Osteoblast (primary cell): ENCODE results near the gene PAM. TPM values are rescaled to one million over a fixed set of nuclear protein-coding genes. Genes with fewer than 3 reads are reported as not detected.

Source experiments
- DNase-seq: peaks from one replicate; pipeline ENCODE4 v3.0.0; 2011; ENCODE audit warnings: low spot score, mixed read lengths; ENCODE audit not compliant: insufficient read length; ENCODE audit errors: missing footprints
- H2AFZ ChIP-seq: 2 replicates; pipeline ENCODE4 v1.6.0; 2011; ENCODE audit warnings: mild to moderate bottlenecking, low read length
- H3K27ac ChIP-seq: 2 replicates; pipeline ENCODE4 v1.5.1; 2011; ENCODE audit warnings: mild to moderate bottlenecking, low read depth, low read length, moderate library complexity
- H3K27me3 ChIP-seq: 2 replicates; pipeline ENCODE4 v1.6.0; 2012; ENCODE audit warnings: mild to moderate bottlenecking, control low read depth, inconsistent platforms, low read length, moderate library complexity; ENCODE audit not compliant: insufficient read depth
- H3K36me3 ChIP-seq: 2 replicates; pipeline ENCODE4 v1.5.1; 2011; ENCODE audit warnings: mild to moderate bottlenecking, low read length, control low read depth, moderate library complexity; ENCODE audit not compliant: insufficient read depth
- H3K4me1 ChIP-seq: 2 replicates; pipeline ENCODE4 v1.5.1; 2011; ENCODE audit warnings: mild to moderate bottlenecking, low read length, control low read depth, moderate library complexity; ENCODE audit not compliant: insufficient read depth
- H3K4me2 ChIP-seq: 2 replicates; pipeline ENCODE4 v1.6.0; 2011; ENCODE audit warnings: mild to moderate bottlenecking, low read length; ENCODE audit not compliant: insufficient read depth
- H3K4me3 ChIP-seq: fragments of 200-600 bp; sonication (generic); 3 replicates; pipeline ENCODE4 v1.5.1; 2012; ENCODE audit warnings: mild to moderate bottlenecking, low read length, inconsistent platforms; ENCODE audit not compliant: insufficient read depth
- H3K79me2 ChIP-seq: 2 replicates; pipeline ENCODE4 v1.6.0; 2012; ENCODE audit warnings: mild to moderate bottlenecking, low read length, control low read depth, inconsistent platforms; ENCODE audit not compliant: insufficient read depth
- H3K9me3 ChIP-seq: 2 replicates; pipeline ENCODE4 v1.5.1; 2011; ENCODE audit warnings: low read depth, low read length, control low read depth
- H4K20me1 ChIP-seq: 2 replicates; pipeline ENCODE4 v1.6.0; 2012; ENCODE audit warnings: mild to moderate bottlenecking, low read length, control low read depth; ENCODE audit not compliant: insufficient read depth
- total RNA-seq: library from RNA; depleted of rRNA; stranded (reverse); fragments of >200 nt; gene quantifications from 2 replicates; pipeline ENCODE4 v1.2.3, GENCODE V29; 2012
- TF ChIP-seq, protein P1 (sequence below): IDR thresholded peaks from 2 replicates; pipeline ENCODE4 v1.5.1; 2011; ENCODE audit warnings: mild to moderate bottlenecking, low read depth, low read length, moderate library complexity; ENCODE audit errors: extremely low read depth

Gene PAM
- total RNA-seq, 1 donor = 248 TPM

DNA sequence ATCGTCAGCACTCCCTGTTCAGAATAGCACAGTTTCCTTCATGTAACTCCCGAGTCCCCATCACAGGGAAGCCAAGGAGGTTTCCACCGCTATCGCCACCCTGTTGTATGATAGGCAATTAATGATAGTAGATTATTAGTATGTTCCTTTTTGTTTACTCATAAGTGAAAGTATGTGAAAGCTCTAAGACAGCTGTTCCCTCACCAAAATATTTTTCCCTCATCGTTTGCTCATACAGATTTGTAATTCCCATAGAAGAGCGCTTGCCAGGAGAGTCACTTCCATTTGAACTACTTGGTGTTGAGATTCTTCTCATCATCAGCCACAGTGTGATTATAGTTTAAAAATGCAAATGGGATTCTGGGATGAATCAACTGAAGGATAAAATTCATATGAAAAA lies 140.9 kb downstream of the PAM start:
- Histone ChIP-seq H3K4me1 (no peaks in the 10 kb centered on the region), H3K4me2 (no peak overlapping the region), H3K4me3 (no peak overlapping the region), H3K9me3 (no peaks in the 10 kb centered on the region), H3K79me2 (peaks cover 12% of the 10 kb centered on the region), H3K27me3 (no peaks in the 10 kb centered on the region), H3K27ac (no peak overlapping the region), H3K36me3 (no peaks in the 10 kb centered on the region), H4K20me1 (peaks cover 5% of the 10 kb centered on the region), H2AFZ (no peak overlapping the region)
- TF ChIP-seq, protein P1, sequence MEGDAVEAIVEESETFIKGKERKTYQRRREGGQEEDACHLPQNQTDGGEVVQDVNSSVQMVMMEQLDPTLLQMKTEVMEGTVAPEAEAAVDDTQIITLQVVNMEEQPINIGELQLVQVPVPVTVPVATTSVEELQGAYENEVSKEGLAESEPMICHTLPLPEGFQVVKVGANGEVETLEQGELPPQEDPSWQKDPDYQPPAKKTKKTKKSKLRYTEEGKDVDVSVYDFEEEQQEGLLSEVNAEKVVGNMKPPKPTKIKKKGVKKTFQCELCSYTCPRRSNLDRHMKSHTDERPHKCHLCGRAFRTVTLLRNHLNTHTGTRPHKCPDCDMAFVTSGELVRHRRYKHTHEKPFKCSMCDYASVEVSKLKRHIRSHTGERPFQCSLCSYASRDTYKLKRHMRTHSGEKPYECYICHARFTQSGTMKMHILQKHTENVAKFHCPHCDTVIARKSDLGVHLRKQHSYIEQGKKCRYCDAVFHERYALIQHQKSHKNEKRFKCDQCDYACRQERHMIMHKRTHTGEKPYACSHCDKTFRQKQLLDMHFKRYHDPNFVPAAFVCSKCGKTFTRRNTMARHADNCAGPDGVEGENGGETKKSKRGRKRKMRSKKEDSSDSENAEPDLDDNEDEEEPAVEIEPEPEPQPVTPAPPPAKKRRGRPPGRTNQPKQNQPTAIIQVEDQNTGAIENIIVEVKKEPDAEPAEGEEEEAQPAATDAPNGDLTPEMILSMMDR = no peak
- no peak for DNase-seq

DNA sequence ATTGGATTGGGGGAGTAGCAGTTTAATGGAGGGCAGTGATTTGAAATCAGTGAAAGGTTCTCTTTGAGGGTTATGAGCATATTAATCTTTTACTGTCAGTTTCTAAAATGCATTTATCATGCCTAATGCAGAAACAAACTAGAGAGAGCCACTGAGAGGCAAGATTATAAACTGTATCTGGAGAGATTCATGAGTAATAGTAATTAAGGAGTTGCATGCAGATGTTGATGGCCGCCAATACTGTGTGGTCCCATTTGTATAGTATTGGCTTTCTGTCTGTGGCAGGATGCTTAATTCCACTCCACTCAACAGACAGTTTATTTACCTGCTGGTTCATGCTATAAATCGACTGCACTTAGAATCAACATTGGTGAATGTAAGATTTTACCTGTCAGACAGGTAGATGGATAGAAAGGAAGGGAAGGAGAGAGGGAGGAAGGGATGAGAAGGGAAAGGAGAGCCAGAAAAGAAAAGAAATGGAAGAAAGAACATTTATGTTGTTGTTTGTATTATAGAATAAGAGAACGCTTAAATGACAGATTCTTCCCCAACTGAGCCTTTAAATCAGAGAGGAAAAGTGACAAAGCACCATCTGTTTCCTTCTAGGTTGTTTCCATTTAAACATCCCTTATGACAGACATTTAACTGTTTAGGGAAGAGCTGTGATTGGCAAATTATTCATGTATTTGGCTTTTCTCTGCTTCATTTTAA lies 146.5 kb downstream of the PAM start:
- no peak overlapping the region for H3K4me3 ChIP-seq
- TF ChIP-seq, protein P1 = no peak
- H3K79me2 ChIP-seq = peaks cover 5% of the 10 kb centered on the region
- no peaks in the 10 kb centered on the region for H4K20me1 ChIP-seq
- H3K4me2 ChIP-seq = no peak overlapping the region
- H3K27me3 ChIP-seq = no peaks in the 10 kb centered on the region
- H3K9me3 ChIP-seq = no peaks in the 10 kb centered on the region
- no peak overlapping the region for H3K27ac ChIP-seq
- no peaks in the 10 kb centered on the region for H3K4me1 ChIP-seq
- no peak for DNase-seq
- no peaks in the 10 kb centered on the region for H3K36me3 ChIP-seq
- H2AFZ ChIP-seq = no peak overlapping the region

DNA sequence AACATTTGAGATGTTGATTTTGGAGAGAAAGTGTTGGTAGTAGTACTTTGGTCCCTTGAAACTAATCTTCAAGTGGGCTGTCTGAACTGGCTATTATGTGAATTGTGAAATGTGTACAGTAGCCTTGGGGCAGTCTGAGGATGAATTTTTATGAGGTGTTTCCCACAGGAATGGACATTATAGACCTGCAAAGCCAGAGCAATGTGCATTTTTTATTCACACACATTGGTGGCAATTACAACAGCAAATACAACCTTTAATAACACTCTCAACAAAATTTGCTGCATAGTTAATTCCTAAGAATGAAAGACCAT lies 147.0 kb downstream of the PAM start:
- no peak for DNase-seq
- Histone ChIP-seq H3K4me1 (no peaks in the 10 kb centered on the region), H3K36me3 (no peaks in the 10 kb centered on the region), H3K27me3 (no peaks in the 10 kb centered on the region), H3K4me3 (no peak overlapping the region), H4K20me1 (no peaks in the 10 kb centered on the region), H3K27ac (no peak overlapping the region), H2AFZ (no peak overlapping the region), H3K9me3 (no peaks in the 10 kb centered on the region), H3K79me2 (peaks cover 4% of the 10 kb centered on the region), H3K4me2 (no peak overlapping the region)
- TF ChIP-seq, protein P1 = no peak

DNA sequence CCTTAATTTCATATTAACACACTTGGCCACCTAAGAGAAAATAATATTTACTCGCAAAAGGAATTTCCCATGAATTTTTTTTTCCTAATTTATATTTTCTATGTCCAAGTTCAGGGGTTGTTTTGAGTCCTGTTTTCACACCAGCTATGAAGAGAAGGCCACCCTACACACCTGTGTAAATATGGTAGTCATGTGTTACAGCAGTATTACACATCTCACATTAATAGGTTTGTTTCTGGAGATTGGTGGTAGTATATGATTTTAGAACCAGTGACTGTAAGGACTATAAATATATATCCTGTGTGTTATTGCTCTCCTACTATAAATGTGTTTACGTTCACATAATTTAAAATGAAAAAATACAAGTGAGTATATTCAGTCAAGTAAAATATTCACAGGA lies 147.5 kb downstream of the PAM start:
- peaks cover 4% of the 10 kb centered on the region for H3K79me2 ChIP-seq

More for the DNA sequence above, 147.5 kb downstream of the PAM start:
- Histone ChIP-seq H3K9me3 (no peaks in the 10 kb centered on the region), H2AFZ (no peak overlapping the region), H3K4me1 (no peaks in the 10 kb centered on the region), H3K4me3 (no peak overlapping the region), H4K20me1 (no peaks in the 10 kb centered on the region), H3K27ac (no peak overlapping the region), H3K27me3 (no peaks in the 10 kb centered on the region), H3K4me2 (no peak overlapping the region), H3K36me3 (no peaks in the 10 kb centered on the region)
- TF ChIP-seq, protein P1 = no peak
- no peak for DNase-seq
